ENCODE measurements around the gene FBXW7.

The FBXW7 gene

GRCh38 chr4:152471251-152471792, 64.6 kb downstream of the FBXW7 start:
- no peak for DNase-seq (ENCODE audit: low spot score)

- no peak for DNase-seq (ENCODE audit: low spot score)
Measured at GRCh38 chr4:152468408-152468807, 67.5 kb downstream of the FBXW7 start.

- DNase-seq (ENCODE audit: low spot score): no peak
Measured at GRCh38 chr4:152467101-152467500, 68.8 kb downstream of the FBXW7 start.

- no peak for DNase-seq (ENCODE audit: low spot score)
Measured at GRCh38 chr4:152464030-152464823, 71.7 kb downstream of the FBXW7 start.

GRCh38 chr4:152463562-152463961, 72.3 kb downstream of the FBXW7 start:
- DNase-seq (ENCODE audit: low spot score): no peak

GRCh38 chr4:152462695-152463094, 73.2 kb downstream of the FBXW7 start:
- DNase-seq (ENCODE audit: low spot score): no peak

GRCh38 chr4:152462047-152462446, 73.8 kb downstream of the FBXW7 start:
- no peak for DNase-seq (ENCODE audit: low spot score)

- peak; percentile 15 for DNase-seq (ENCODE audit: low spot score)
Measured at GRCh38 chr4:152460488-152460887, 75.4 kb downstream of the FBXW7 start.

- no peak for DNase-seq (ENCODE audit: low spot score)
Measured at GRCh38 chr4:152459326-152459725, 76.6 kb downstream of the FBXW7 start.

- no peak for DNase-seq (ENCODE audit: low spot score)
Measured at GRCh38 chr4:152458801-152459302, 77.0 kb downstream of the FBXW7 start.

- DNase-seq (ENCODE audit: low spot score): no peak
Measured at GRCh38 chr4:152456609-152457008, 79.3 kb downstream of the FBXW7 start.

- DNase-seq (ENCODE audit: low spot score): no peak
Measured at GRCh38 chr4:152455311-152455710, 80.6 kb downstream of the FBXW7 start.

- peak; percentile 80 for DNase-seq (ENCODE audit: low spot score)
Measured at GRCh38 chr4:152454398-152455011, 81.4 kb downstream of the FBXW7 start.

- no peak for DNase-seq (ENCODE audit: low spot score)
Measured at GRCh38 chr4:152451496-152451895, 84.4 kb downstream of the FBXW7 start.

GRCh38 chr4:152448854-152449253, 87.0 kb downstream of the FBXW7 start:
- DNase-seq (ENCODE audit: low spot score): no peak

GRCh38 chr4:152448038-152448707, 87.7 kb downstream of the FBXW7 start:
- no peak for DNase-seq (ENCODE audit: low spot score)

GRCh38 chr4:152443859-152444258, 92.0 kb downstream of the FBXW7 start:
- no peak for DNase-seq (ENCODE audit: low spot score)

GRCh38 chr4:152437561-152437960, 98.3 kb downstream of the FBXW7 start:
- no peak for DNase-seq (ENCODE audit: low spot score)

GRCh38 chr4:152436384-152436783, 99.5 kb downstream of the FBXW7 start:
- no peak for DNase-seq (ENCODE audit: low spot score)

- DNase-seq (ENCODE audit: low spot score): no peak
Measured at GRCh38 chr4:152434011-152434410, 101.9 kb downstream of the FBXW7 start.

- DNase-seq (ENCODE audit: low spot score): no peak
Measured at GRCh38 chr4:152431784-152432183, 104.1 kb downstream of the FBXW7 start.

- no peak for DNase-seq (ENCODE audit: low spot score)
Measured at GRCh38 chr4:152431291-152431690, 104.6 kb downstream of the FBXW7 start.

GRCh38 chr4:152430507-152430906, 105.4 kb downstream of the FBXW7 start:
- DNase-seq (ENCODE audit: low spot score): no peak
